T-helper 1 cell treated with Interleukin-12 subunit alpha and Interleukin-12 subunit beta and Interleukin-4 antibody, amounts not matched to agents 30 μg/mL and 1 μg/mL, for 36 hours (primary cell): Measurements from ENCODE around the gene FAM25A.

Experiments used
- H3K27ac Mint-ChIP-seq: one replicate; pipeline ENCODE4 v1.8.0; 2021; ENCODE audit warnings: mild to moderate bottlenecking, mixed read lengths
- H3K27me3 Mint-ChIP-seq: one replicate; pipeline ENCODE4 v1.8.0; 2021; ENCODE audit warnings: low read depth, mixed read lengths
- H3K36me3 Mint-ChIP-seq: one replicate; pipeline ENCODE4 v1.8.0; 2021; ENCODE audit warnings: low read depth, mixed read lengths
- H3K4me1 Mint-ChIP-seq: one replicate; pipeline ENCODE4 v1.8.0; 2021; ENCODE audit warnings: low read depth, mixed read lengths
- H3K4me3 Mint-ChIP-seq: one replicate; pipeline ENCODE4 v1.8.0; 2021; ENCODE audit warnings: mild to moderate bottlenecking, moderate library complexity, mixed read lengths
- H3K9me3 Mint-ChIP-seq: one replicate; pipeline ENCODE4 v1.8.0; 2021; ENCODE audit warnings: mixed read lengths

The FAM25A gene

DNA sequence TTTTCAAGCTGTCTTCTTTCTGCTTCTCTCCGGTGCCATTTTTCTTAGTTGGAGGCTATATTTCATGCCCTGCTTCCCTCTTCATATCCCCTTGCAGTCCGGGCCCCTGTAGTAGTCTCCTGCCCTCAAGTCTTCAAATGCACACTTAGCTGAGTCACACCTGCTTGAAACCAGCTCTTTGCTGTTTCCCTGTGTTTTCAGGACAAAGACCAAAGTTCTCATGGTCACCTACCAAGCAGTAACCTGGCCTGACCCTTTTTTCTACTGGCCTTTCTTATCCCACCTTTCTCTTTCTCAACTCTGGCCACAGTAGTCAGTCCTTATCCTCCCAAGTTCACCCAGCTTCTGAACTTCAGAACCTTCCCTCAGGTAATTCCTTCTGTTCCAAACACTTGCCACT, 46.1 kb downstream of the FAM25A start:
- H3K9me3 Mint-ChIP-seq = no peaks in the 10 kb centered on the region
- no peaks in the 10 kb centered on the region for H3K4me1 Mint-ChIP-seq
- peaks cover 37% of the 10 kb centered on the region for H3K36me3 Mint-ChIP-seq
- no peaks in the 10 kb centered on the region for H3K27me3 Mint-ChIP-seq
- H3K4me3 Mint-ChIP-seq = no peak overlapping the region
- H3K27ac Mint-ChIP-seq = peak overlapping the region; percentile 29

DNA sequence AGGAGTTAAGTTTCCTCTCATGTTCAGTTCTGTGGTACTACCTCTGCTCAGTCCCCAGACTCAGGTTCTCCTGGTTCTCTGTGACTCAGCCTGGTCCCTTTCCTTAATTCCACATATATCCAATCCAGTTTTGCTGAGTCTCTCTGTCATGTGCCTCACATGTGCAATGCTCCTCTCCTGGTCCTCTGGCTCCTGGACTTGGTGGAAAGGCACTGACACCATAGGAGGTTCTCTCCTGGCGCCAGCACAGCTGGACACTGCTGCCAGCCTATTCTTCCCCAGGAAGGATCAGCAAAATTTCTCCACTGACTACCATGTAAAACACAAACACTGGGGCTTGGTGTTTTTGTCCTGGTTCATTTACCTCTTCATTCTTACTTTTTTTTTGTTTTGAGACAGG, 46.8 kb downstream of the FAM25A start:
- Mint-ChIP-seq H3K9me3 (no peaks in the 10 kb centered on the region), H3K36me3 (peaks cover 40% of the 10 kb centered on the region), H3K4me3 (no peak overlapping the region), H3K27me3 (no peaks in the 10 kb centered on the region), H3K27ac (no peak overlapping the region), H3K4me1 (no peaks in the 10 kb centered on the region)

DNA sequence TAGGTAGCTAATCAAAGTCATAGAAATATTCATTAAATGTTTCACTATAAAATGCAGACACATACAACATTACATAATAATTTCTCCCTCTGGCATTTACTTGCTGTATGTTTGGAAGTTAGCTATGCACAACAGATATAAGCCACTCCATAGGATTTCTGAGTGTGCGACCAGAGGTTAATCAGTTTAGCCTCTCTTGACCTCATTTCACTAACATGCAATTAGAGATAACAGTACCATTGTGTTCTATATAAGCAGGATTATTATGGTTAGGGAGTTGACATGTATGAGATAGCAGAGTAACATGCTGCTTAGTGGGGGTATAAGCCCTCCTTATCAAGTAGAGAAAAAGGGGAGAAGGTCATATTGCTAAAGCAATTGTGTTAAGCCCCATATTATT, 48.2 kb downstream of the FAM25A start:
- no peak overlapping the region for H3K27ac Mint-ChIP-seq
- H3K27me3 Mint-ChIP-seq = no peaks in the 10 kb centered on the region
- H3K4me1 Mint-ChIP-seq = no peaks in the 10 kb centered on the region
- no peak overlapping the region for H3K4me3 Mint-ChIP-seq
- no peaks in the 10 kb centered on the region for H3K9me3 Mint-ChIP-seq
- peaks cover 46% of the 10 kb centered on the region for H3K36me3 Mint-ChIP-seq

DNA sequence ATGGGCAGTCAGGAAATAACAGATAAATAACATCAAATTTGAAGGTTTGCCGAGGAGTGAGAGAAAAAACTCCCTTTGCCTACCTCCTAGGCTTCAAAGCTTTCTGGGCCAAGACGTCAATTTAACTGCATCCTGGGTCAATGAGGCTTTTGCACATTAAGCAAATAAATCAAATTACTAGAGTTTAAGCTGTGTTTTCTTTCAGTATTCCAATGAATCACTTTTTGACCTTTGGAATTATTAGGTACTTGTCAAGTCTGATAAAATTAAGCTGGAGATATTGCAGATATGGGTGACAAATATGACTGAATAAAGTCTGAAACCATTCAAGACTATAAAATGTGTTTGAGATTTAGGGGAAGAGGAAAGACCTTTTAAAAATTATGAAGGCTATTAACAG, 52.4 kb downstream of the FAM25A start:
- Mint-ChIP-seq H3K27ac (no peak overlapping the region), H3K36me3 (peaks cover 26% of the 10 kb centered on the region), H3K4me1 (peaks cover 4% of the 10 kb centered on the region), H3K9me3 (no peaks in the 10 kb centered on the region), H3K4me3 (no peak overlapping the region), H3K27me3 (no peaks in the 10 kb centered on the region)
